DMS53 (cell line): Measurements from ENCODE around the gene PGR.
"Not testable (repeated sequence)": the region's sequence is repeated elsewhere in the genome, so short reads cannot be mapped to it uniquely, and the experiment has no call there.

Experiments used
- DNase-seq: peaks from one replicate; lab custom pipeline; 2025; lab: John Stamatoyannopoulos, UW

PGR gene

GRCh38 chr11:101082813-101083212 is 46.8 kb downstream of the PGR start:
- no peak for DNase-seq

DNA sequence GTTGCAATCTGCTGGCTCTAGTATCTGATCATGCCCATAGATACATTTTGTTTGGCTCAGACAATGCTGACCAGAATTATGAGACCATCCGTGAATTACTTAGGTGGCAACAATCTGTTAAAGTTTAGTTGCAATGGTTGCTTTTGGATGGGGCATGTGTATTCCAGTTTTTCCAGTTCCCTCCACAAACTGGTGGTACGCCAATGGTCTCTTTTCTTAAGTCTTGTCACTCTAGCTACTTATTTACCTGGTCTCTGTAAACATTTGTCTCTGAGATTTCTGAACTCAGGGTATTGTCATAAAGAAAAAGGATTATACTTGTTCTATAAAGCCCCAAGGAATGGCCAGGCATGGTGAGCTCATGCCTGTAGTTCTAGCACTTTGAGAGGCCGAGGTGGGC is 65.9 kb downstream of the PGR start:
- DNase-seq: no peak

- DNase-seq: no peak
These were observed 68.0 kb downstream of the PGR start for GRCh38 chr11:101061606-101062005.

DNA sequence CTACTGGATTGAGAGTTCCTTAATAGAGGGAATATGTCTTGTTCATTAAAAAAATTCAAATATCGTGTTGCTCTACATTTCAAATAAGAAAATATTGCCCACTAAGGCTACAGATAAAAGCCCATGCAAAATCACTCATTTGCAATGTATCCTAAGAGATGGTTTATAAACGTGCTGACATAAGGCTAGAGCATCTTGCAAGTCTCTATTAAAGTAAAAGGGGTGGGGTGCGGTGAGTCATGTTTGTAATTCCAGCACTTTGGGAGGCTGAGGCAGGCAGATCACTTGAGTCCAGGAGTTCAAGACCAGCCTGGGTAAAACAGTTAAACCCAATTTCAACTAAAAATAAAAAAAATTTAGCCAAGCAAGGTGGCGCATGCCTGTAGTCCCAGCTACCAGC is 70.3 kb downstream of the PGR start:
- no peak for DNase-seq

GRCh38 chr11:101053492-101053891 is 76.1 kb downstream of the PGR start:
- DNase-seq: no peak

DNA sequence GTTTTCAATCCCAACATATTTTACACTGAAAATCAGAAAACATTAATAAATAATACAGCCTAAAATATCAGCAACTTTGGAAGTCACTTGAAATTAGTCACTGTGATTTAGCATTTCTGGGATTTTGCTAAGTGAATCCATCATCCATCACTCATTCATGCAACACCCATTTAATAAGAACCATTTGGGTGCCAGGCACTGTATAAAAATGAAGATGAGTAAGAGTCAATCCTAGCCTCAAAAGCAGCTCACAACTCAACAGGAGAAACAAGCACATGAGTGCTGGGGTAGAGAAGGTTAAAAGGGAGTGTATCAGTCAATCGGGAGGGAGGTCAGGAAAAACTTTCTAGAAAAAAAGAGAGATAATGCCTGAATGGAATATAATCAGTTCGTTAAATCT is 77.9 kb downstream of the PGR start:
- no peak for DNase-seq

DNA sequence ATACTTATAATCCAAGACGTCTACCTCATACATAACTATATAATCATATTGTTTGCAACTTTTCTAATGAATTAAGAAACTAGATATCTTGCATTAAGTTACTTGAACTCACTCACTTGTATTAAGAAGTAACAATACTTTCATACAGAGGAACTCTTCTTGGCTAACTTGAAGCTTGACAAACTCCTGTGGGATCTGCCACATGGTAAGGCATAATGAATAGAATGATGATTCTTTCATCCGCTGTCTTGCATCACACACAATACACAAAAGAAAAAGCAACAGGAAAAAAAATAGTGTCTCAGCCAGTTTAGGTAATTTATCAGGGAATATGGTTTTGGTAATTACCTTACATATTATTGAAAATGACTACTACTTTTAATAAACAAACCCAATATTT is 79.8 kb downstream of the PGR start:
- no peak for DNase-seq

DNA sequence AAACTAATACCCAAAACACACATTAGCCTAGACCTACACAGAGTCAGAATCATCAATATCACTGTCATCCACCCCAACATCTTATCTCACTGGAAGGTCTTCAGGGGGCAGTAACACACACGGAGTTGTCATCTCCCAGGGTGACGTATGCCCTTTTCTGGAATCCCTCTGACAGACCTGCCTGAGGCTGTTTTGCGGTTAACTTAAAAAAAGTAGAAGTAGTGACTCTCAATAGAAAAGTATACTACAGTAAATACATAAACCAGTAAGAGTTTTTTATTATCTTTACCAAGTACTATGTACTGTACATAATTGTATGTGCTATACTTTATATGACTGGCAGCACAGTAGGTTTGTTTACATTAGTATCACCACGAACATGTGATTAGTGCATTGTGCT is 80.5 kb downstream of the PGR start:
- DNase-seq: no peak

GRCh38 chr11:101048479-101048878 is 81.1 kb downstream of the PGR start:
- no peak for DNase-seq

DNA sequence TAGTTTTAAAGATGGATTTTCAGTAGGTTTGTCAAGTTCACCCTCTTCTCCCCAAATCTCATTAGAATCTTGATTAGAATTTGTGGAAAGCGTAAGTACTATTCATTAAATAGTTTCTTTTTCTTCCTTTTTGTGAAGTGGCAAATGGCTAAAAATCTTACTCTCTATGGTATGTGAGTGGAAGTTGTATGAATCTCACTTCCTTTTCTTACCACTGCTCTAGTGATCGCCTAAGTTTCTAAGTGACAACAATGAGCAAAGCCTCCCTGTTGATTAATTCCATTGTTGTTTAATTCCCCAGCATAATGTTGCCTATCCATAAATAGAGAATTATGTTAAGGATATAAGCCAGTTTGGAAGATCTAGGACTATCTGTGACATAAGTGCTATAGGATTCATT is 82.7 kb downstream of the PGR start:
- no peak for DNase-seq

DNA sequence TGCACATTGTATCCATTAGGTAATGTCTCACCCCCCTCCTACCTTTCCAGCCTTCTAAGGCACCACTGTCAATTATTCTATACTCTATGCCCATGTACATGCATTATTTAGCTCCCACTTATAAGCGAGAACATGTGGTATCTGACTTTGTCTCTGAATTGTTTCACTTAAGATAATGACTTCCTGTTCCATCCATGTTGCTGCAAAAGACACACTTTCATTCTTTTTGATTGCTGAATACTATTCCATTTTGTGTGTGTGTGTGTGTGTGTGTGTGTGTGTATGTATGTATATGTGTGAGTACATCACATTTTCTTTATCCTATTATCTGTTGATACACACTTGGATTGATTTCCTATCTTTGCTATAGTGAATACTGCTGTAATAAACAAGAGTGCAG is 84.2 kb downstream of the PGR start:
- DNase-seq: no peak

- no peak for DNase-seq
These were observed 85.7 kb downstream of the PGR start for GRCh38 chr11:101043940-101044339.

- no peak for DNase-seq
These were observed 93.7 kb downstream of the PGR start for GRCh38 chr11:101035872-101036271.

GRCh38 chr11:101034076-101034475 is 95.5 kb downstream of the PGR start:
- peak; percentile 73 for DNase-seq

GRCh38 chr11:101032991-101033390 is 96.6 kb downstream of the PGR start:
- DNase-seq: no peak

DNA sequence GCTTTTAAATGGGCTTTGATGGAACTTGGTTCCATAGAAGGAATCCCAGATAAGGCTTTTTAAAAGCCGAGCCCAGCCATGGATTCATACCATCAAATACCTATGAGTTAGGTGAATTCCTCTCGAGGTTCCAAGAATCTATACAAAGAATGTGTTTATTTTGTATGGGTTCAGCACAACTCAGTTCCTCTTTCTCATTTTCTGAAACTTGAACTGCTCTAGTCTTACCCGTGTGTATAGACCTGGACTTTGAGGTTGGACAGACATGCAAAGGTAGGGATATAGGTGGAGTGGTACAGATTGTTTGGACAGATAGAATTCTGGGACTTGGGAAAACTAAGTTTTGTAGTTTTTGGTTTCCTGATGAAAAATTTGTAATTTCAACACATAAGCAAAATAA is 97.9 kb downstream of the PGR start:
- DNase-seq: no peak

- DNase-seq: no peak
These were observed 98.9 kb downstream of the PGR start for GRCh38 chr11:101030692-101031091.

DNA sequence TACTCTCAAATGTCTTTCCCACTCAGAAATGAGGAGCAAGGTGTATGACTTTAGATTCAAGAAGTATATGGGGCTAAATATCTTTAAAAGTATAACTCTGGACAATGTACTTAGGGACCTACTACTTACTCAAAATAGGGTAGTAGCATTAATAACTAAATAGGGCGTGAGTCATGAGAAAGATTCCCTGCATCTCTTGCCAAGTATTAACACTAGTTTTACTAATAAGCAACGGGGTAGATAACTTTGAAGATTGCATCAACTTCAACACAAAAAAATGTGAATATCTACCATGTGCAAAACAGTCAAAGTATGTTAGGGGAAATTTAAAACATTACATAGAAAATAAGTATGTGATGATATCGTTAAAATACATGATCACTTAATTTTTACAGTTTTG is 99.6 kb downstream of the PGR start:
- no peak for DNase-seq

- no peak for DNase-seq
These were observed 101.0 kb downstream of the PGR start for GRCh38 chr11:101028644-101029043.

DNA sequence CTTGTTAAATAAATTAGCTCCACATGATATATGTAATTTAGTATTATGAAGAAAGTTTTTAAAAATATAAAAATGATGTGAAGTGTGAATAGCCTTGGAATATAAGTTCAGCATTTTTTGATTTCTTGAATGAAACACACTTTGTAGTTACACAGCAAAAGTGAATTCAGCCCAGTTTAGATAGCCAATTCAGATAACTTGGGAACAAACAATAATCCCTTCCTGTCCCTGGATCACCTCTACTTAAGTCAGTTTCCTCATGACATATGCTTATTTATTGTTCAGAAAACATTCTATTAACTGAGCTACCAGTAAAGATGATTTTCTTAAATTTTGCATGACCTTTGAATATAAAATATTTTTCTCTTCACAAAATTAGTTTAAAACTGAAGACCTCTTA is 107.4 kb downstream of the PGR start:
- DNase-seq: no peak

GRCh38 chr11:101019870-101020269 is 109.7 kb downstream of the PGR start:
- DNase-seq: no peak

DNA sequence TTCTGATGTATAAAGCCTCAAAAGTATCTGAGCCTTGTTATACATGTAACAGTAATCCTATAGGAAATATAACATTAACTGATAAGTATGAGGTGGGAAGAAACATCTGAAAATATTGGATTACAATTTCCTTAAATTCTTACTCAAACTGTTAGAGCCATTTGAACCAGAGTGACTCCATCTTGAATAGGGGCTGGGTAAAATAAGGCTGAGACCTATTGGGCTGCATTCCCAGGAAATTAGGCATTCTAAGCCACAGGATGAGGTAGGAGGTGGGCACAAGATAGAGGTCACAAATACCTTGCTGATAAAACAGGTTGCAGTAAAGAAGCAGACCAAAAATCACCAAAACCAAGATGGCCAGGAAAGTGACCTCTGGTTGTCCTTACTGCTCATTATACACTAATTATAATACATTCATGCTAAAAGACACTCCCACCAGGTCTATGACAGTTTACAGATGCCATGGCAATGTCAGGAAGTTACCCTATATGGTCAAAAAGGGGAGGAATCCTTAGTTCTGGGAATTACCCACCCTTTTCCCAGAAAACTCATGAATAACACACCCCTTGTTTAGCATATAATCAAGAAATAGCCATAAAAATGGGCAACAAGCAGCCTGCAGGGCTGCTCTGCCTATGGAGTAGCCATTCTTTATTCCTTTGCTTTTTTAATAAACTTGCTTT is 114.9 kb downstream of the PGR start:
- no peak for DNase-seq

DNA sequence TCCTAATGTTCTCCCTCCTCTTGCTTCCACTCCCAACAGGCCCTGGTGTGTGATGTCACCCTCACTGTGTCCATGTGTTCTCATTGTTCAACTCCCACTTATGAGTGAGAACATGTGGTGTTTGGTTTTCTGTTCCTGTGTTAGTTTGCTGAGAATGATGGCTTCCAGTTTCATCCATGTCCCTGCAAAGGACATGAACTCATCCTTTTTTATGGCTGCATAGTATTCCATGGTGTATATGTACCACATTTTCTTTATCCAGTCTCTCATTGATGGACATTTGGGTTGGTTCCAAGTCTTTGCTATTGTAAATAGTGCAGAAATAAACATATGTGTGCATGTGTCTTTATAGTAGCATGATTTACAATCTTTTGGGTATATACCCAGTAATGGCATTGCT is 115.9 kb downstream of the PGR start:
- not testable (repeated sequence) for DNase-seq

DNA sequence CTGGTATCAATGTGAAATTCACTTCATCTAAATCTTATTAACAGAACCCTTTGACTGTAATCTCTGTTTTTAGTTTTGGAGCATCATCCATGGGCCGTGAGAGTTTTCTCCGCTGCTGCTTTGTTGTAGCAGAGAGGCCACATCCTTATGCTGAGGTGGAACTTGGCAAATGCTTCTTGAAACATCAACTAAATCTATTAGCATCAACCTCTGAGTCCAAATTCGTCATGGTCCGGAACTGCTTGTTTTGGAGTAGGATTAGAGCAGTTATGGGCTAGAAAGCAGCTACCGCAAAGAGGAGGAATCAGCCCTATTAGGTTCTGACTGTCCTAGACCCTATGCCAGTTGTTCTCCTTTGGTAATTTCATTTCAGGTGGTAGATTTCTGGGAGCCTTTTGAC is 117.7 kb downstream of the PGR start:
- no peak for DNase-seq

DNA sequence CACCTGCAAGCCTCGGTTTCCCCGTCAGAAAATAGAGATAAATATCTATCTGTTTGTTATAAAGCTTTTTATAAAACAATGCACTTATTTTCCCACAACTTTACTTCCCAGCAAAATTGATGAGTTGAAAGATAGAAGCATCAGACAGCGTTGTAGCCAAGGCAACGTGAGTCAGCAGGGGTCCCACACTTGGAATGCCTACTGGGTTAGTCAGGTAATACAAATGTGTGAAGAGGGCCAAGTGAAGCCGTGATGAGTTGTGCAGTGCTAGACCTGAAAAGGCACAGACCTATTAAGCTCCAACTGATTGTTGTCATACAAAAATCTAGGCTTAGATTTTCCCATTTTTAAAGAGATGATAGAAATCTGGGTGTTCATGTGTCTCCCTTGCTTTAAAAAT is 118.7 kb downstream of the PGR start:
- DNase-seq: no peak
